ENCODE data around the gene AQP11.

- TF ChIP-seq, protein P1, sequence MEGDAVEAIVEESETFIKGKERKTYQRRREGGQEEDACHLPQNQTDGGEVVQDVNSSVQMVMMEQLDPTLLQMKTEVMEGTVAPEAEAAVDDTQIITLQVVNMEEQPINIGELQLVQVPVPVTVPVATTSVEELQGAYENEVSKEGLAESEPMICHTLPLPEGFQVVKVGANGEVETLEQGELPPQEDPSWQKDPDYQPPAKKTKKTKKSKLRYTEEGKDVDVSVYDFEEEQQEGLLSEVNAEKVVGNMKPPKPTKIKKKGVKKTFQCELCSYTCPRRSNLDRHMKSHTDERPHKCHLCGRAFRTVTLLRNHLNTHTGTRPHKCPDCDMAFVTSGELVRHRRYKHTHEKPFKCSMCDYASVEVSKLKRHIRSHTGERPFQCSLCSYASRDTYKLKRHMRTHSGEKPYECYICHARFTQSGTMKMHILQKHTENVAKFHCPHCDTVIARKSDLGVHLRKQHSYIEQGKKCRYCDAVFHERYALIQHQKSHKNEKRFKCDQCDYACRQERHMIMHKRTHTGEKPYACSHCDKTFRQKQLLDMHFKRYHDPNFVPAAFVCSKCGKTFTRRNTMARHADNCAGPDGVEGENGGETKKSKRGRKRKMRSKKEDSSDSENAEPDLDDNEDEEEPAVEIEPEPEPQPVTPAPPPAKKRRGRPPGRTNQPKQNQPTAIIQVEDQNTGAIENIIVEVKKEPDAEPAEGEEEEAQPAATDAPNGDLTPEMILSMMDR (IDR thresholded peaks at IDR 0.05; ENCODE audit: extremely low read depth in 1 of 2, insufficient read depth in 1 of 2, low read depth in 1 of 2, low read length in 2 of 2): no peak
- TF ChIP-seq POLR2AphosphoS5 (IDR thresholded peaks at IDR 0.05; ENCODE audit: insufficient read depth, low read depth, low read length) (no peak), POLR2A (IDR thresholded peaks at IDR 0.05; ENCODE audit: low read depth, low read length) (no peak), MYC (IDR thresholded peaks at IDR 0.05; ENCODE audit: low read depth, low read length) (no peak), EZH2 (IDR thresholded peaks at IDR 0.05; ENCODE audit: borderline replicate concordance, low read depth, low read length, severe bottlenecking) (no peak), FOS (IDR thresholded peaks at IDR 0.05; ENCODE audit: borderline replicate concordance, insufficient read depth, low read length) (no peak), MAX (IDR thresholded peaks at IDR 0.05; ENCODE audit: insufficient read depth, insufficient read length) (no peak), JUN (IDR thresholded peaks at IDR 0.05; ENCODE audit: borderline replicate concordance, insufficient read depth, insufficient read length, low read depth) (no peak), GATA2 (IDR thresholded peaks at IDR 0.05; ENCODE audit: insufficient read depth, insufficient read length, low read depth, low read length) (no peak)
These were observed 20.7 kb upstream of the AQP11 start for GRCh38 chr11:77568916-77569675.

All from endothelial cell of umbilical vein (primary cell).